Activated T-helper 2 cell treated with anti-CD3 and anti-CD28 coated beads, Interferon-gamma antibody, Interleukin-2, Interleukin-4, amounts not matched to agents 10 μg/mL and 5 μg/mL and 100 μg/mL, durations not matched to agents 14 hours and 24 hours and 36 hours (primary cell): ENCODE results near the gene CD244. TPM values are rescaled to one million over a fixed set of nuclear protein-coding genes. Genes with fewer than 3 reads are reported as not detected.

Source experiments
- DNase-seq: peaks from one replicate; pipeline ENCODE4 v3.0.0; 2021; ENCODE audit warnings: low spot score
- H3K27ac Mint-ChIP-seq: one replicate; pipeline ENCODE4 v1.8.0; 2021; ENCODE audit warnings: mixed read lengths
- H3K27me3 Mint-ChIP-seq: one replicate; pipeline ENCODE4 v1.8.0; 2021; ENCODE audit warnings: low read depth, mixed read lengths
- H3K36me3 Mint-ChIP-seq: one replicate; pipeline ENCODE4 v1.8.0; 2021; ENCODE audit warnings: low read depth, mixed read lengths
- H3K4me1 Mint-ChIP-seq: one replicate; pipeline ENCODE4 v1.8.0; 2021; ENCODE audit warnings: low read depth, mixed read lengths
- H3K4me3 Mint-ChIP-seq: one replicate; pipeline ENCODE4 v1.8.0; 2021; ENCODE audit warnings: low read depth, mild to moderate bottlenecking, moderate library complexity, mixed read lengths
- H3K9me3 Mint-ChIP-seq: one replicate; pipeline ENCODE4 v1.8.0; 2021; ENCODE audit warnings: mixed read lengths
- intact Hi-C: fragments of 100-400 bp; cut with micrococcal nuclease; formaldehyde crosslinking; loops from one replicate; pipeline ENCODE4 v1.15.1; 2023
- total RNA-seq: library from RNA; stranded (reverse); gene quantifications from 2 replicates; pipeline ENCODE4 v1.2.3, GENCODE V29; 2022

Gene CD244
- total RNA-seq, 1 donor from 2014 or later, result 0.32 TPM

DNA sequence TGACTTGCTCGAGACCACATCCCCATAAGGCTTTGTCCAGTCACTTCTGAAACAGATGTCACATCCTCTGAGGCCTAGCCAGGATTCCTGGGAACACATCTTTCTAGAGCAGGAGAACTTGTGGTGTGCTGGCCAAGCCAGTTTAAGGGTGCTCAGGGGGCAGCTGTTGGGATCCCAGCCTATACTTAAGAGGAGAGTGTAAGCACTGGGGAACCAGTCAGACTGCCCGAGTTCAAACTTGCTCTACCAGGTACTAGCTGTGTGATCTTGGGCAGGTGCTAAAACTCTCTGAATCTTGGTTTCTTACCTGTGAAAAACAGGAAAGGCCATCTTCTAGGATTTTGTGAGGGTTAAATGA, 82.3 kb downstream of the CD244 start:
- DNase-seq, result no peak
- Mint-ChIP-seq H3K36me3 (no peaks in the 10 kb centered on the region), H3K27ac (no peak overlapping the region), H3K9me3 (no peaks in the 10 kb centered on the region), H3K4me1 (peaks cover 29% of the 10 kb centered on the region), H3K27me3 (peaks cover 4% of the 10 kb centered on the region), H3K4me3 (no peak overlapping the region)
- intact Hi-C loops, result no loop called here

Other genes with a start within 250 kb of the CD244 start
- 74.6 and 78.8 TPM in 2 replicates for gene SLAMF1, start 215.8 kb downstream of the CD244 start, total RNA-seq
- 101 and 103 TPM in 2 replicates for gene CD48, start 151.1 kb downstream of the CD244 start, total RNA-seq
- gene SLAMF7, start 123.6 kb downstream of the CD244 start, total RNA-seq, result 4.1 and 5.5 TPM in 2 replicates
- gene LY9, start 66.7 kb downstream of the CD244 start, total RNA-seq, result 0.28 and 0.34 TPM in 2 replicates
- gene ITLN1, start 22.3 kb upstream of the CD244 start, total RNA-seq, result not detected in 2 replicates
- not detected in 2 replicates for gene ITLN2, start 91.9 kb upstream of the CD244 start, total RNA-seq
- 15.4 and 15.5 TPM in 2 replicates for gene F11R, start 158.3 kb upstream of the CD244 start, total RNA-seq
- gene TSTD1, start 176.1 kb upstream of the CD244 start, total RNA-seq, result 49.0 and 49.1 TPM in 2 replicates
- gene USF1, start 183.1 kb upstream of the CD244 start, total RNA-seq, result 49.1 and 53.2 TPM in 2 replicates
- 161 and 170 TPM in 2 replicates for gene ARHGAP30, start 207.0 kb upstream of the CD244 start, total RNA-seq
- gene NECTIN4, start 226.7 kb upstream of the CD244 start, total RNA-seq, result 0.05 TPM in 1 of 2 replicates, not detected in the other
- not detected in 2 replicates for gene KLHDC9, start 235.5 kb upstream of the CD244 start, total RNA-seq